OCI-LY3 (cell line): ENCODE results near the gene TBC1D2B.

Source experiments
- H2AFZ ChIP-seq: fragments of 200-600, 300-600 bp; shearing (Covaris generic); 2 replicates; pipeline ENCODE4 v1.6.0; 2014; ENCODE audit warnings: antibody characterized with exemption, low read depth, low read length
- H3K27ac ChIP-seq: fragments of 200-600, 300-600 bp; sonication (generic); 2 replicates; pipeline ENCODE4 v1.5.1; 2014; ENCODE audit warnings: mild to moderate bottlenecking, low read length, moderate library complexity, mixed read lengths
- H3K27me3 ChIP-seq: fragments of 200-600, 300-600 bp; sonication (generic); 2 replicates; pipeline ENCODE4 v1.6.1; 2014; ENCODE audit warnings: low read depth, low read length, mixed read lengths
- H3K36me3 ChIP-seq: fragments of 200-600, 300-600 bp; sonication (generic); replicated peaks from 2 replicates; pipeline ENCODE3; 2014; ENCODE audit warnings: low read depth, low read length, mixed read lengths
- H3K4me1 ChIP-seq: fragments of 300-600, 200-600 bp; sonication (generic); 2 replicates; pipeline ENCODE4 v1.6.1; 2014; ENCODE audit warnings: low read length, mixed read lengths
- H3K4me2 ChIP-seq: fragments of 200-600, 300-600 bp; sonication (generic); 2 replicates; pipeline ENCODE4 v1.6.1; 2014; ENCODE audit warnings: low read length, mixed read lengths
- H3K4me3 ChIP-seq: fragments of 300-600, 200-600 bp; sonication (generic); 2 replicates; pipeline ENCODE4 v1.5.1; 2014; ENCODE audit warnings: antibody characterized with exemption, mild to moderate bottlenecking, low read length, moderate library complexity
- H3K79me2 ChIP-seq: fragments of 300-600, 200-600 bp; shearing (Covaris generic); 2 replicates; pipeline ENCODE4 v1.6.1; 2014; ENCODE audit warnings: mild to moderate bottlenecking, low read length, mixed read lengths
- H3K9ac ChIP-seq: fragments of 300-600, 200-600 bp; shearing (Covaris generic); 2 replicates; pipeline ENCODE4 v1.6.0; 2014; ENCODE audit warnings: mild to moderate bottlenecking, low read length, moderate library complexity
- H3K9me3 ChIP-seq: fragments of 200-600, 300-600 bp; shearing (Covaris generic); 2 replicates; pipeline ENCODE4 v1.6.1; 2014; ENCODE audit warnings: low read length, mixed read lengths; ENCODE audit not compliant: insufficient read depth
- H4K20me1 ChIP-seq: fragments of 200-600, 300-600 bp; sonication (generic); 2 replicates; pipeline ENCODE4 v1.6.1; 2016; ENCODE audit warnings: low read length, mixed read lengths; ENCODE audit not compliant: insufficient read depth
- EZH2phosphoT487 ChIP-seq: fragments of 200-600 bp; shearing (Covaris generic); IDR thresholded peaks from 2 replicates; pipeline ENCODE4 v1.6.1; 2018; ENCODE audit warnings: antibody characterized with exemption, mixed run types, low read depth
- TF ChIP-seq, protein P1 (sequence below): fragments of 200-600, 300-600 bp; sonication (generic); IDR thresholded peaks from 2 replicates; pipeline ENCODE4 v1.5.1; 2014; ENCODE audit warnings: antibody characterized with exemption, low read length, low read depth

The TBC1D2B gene

DNA sequence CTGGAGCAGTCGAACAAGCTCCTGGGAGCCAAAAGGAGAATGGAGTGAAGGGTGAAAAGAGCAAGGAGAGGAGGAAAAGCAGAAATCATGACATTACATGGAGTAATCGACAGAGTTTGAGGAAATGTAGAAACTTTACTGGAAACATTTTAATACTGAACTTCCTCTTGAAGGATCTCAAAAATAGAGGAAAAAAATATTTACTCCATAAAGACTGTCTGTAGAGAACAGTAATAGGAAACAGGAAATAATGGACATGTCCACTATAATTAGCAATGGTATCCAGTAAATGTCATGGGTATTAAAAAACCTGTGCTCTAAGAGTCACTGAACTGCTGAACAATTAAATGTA lies 53.0 kb downstream of the TBC1D2B start:
- no peaks in the 10 kb centered on the region for H3K9me3 ChIP-seq
- no peak overlapping the region for H3K9ac ChIP-seq
- H3K36me3 ChIP-seq: no peaks in the 10 kb centered on the region
- H3K79me2 ChIP-seq: no peaks in the 10 kb centered on the region
- no peak overlapping the region for H2AFZ ChIP-seq
- peaks cover under 1% of the 10 kb centered on the region; the same call in 1 of the 2 replicates for H3K4me1 ChIP-seq
- H3K4me2 ChIP-seq: no peak overlapping the region
- H3K27me3 ChIP-seq: no peaks in the 10 kb centered on the region
- no peak overlapping the region for H3K27ac ChIP-seq
- H3K4me3 ChIP-seq: no peak overlapping the region
- H4K20me1 ChIP-seq: no peaks in the 10 kb centered on the region; the same call in 1 of the 2 replicates
- TF ChIP-seq EZH2phosphoT487: no peak
- TF ChIP-seq, protein P1, sequence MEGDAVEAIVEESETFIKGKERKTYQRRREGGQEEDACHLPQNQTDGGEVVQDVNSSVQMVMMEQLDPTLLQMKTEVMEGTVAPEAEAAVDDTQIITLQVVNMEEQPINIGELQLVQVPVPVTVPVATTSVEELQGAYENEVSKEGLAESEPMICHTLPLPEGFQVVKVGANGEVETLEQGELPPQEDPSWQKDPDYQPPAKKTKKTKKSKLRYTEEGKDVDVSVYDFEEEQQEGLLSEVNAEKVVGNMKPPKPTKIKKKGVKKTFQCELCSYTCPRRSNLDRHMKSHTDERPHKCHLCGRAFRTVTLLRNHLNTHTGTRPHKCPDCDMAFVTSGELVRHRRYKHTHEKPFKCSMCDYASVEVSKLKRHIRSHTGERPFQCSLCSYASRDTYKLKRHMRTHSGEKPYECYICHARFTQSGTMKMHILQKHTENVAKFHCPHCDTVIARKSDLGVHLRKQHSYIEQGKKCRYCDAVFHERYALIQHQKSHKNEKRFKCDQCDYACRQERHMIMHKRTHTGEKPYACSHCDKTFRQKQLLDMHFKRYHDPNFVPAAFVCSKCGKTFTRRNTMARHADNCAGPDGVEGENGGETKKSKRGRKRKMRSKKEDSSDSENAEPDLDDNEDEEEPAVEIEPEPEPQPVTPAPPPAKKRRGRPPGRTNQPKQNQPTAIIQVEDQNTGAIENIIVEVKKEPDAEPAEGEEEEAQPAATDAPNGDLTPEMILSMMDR: no peak

DNA sequence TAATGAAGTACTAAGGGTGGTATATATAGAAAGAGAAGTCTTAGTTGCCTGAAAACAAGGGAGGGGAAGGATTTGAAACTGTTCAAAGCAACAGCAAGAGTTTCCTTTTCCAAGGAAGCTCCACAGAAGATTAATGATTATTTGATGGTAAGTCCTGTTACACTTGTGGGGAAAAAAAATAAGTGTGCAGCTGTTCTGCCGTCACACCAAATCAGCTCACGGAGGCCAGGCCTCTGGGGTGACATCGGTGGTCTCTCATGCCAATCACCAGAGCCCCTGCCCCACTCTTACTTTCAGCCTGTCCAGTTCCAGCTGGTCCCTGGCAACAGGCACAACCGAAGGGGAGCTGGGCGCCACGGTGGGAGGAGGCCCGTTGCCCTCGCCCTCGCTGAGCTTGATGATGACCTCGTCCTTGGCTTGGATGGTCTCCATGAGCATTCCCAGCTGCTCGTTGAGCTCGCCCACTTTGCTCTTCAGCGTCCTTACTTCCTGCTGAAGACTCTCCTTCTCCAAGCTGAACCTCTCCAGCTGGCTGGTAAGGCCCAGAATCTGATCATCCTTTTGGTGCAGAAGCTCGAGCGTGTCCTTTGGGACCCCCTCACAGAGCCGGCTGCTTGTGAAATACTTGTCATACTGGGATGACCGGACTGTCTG lies 53.5 kb downstream of the TBC1D2B start:
- H3K4me2 ChIP-seq: no peak overlapping the region
- H3K27ac ChIP-seq: no peak overlapping the region
- no peak overlapping the region for H2AFZ ChIP-seq
- no peaks in the 10 kb centered on the region for H3K36me3 ChIP-seq
- H3K9me3 ChIP-seq: no peaks in the 10 kb centered on the region
- H3K4me1 ChIP-seq: peaks cover 6% of the 10 kb centered on the region
- no peaks in the 10 kb centered on the region for H3K79me2 ChIP-seq
- H3K27me3 ChIP-seq: no peaks in the 10 kb centered on the region
- H4K20me1 ChIP-seq: no peaks in the 10 kb centered on the region; the same call in 1 of the 2 replicates
- H3K4me3 ChIP-seq: no peak overlapping the region
- no peak overlapping the region for H3K9ac ChIP-seq
- TF ChIP-seq, protein P1: no peak
- no peak for TF ChIP-seq EZH2phosphoT487

DNA sequence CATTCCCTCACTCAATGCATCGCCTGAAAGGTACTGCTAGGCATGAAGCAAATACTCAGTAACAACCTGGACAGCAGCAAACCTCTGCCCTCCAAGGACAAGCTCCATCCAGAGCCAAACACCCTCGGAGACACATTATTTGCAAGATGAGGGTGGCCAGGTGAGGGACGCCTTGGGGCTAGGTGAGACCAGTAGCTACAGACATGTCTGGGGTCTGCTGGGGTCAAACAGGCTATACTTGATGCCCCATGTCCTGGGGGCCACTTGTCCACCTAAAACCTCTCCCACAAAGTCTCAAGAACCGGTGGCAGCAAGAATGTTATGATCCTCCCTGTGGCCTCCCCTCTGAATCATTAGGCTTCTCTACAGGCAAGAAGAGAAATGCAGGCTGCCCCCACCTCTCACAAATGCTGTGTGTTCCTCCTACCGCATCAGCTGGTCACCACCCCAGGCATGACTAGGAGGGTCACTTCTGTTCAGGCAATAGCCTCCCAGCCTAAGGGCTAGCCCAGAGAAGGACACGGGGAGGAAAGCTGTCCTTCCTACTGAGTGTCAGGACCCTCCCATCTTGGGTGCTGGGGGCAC lies 54.3 kb downstream of the TBC1D2B start:
- H3K27me3 ChIP-seq: no peaks in the 10 kb centered on the region
- H3K9ac ChIP-seq: no peak overlapping the region
- H3K36me3 ChIP-seq: no peaks in the 10 kb centered on the region
- H3K4me1 ChIP-seq: peaks cover 14% of the 10 kb centered on the region
- H3K4me3 ChIP-seq: no peak overlapping the region
- no peak overlapping the region for H2AFZ ChIP-seq
- no peak overlapping the region for H3K4me2 ChIP-seq
- H3K27ac ChIP-seq: no peak overlapping the region
- TF ChIP-seq EZH2phosphoT487: no peak
- TF ChIP-seq, protein P1: no peak
- no peaks in the 10 kb centered on the region for H3K79me2 ChIP-seq
- no peaks in the 10 kb centered on the region; the same call in 1 of the 2 replicates for H4K20me1 ChIP-seq
- no peaks in the 10 kb centered on the region for H3K9me3 ChIP-seq

DNA sequence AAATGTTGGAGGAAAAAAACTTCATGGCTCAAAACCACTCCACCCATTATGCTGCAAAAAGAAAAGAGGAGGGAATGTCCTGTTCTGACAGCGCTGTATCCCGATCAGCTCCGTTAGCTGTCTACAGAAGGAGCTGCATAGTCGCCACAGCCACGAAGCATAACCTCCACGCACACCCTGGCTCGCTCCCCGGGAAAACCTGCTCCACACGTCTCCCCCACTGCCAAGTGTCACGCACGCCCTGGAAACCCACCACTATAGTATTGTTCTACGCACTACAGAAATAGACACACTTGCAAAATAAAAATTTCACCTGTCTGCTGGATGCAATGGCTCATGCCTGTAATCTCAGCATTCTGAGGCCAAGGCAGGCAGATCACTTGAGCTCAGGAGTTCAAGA lies 55.8 kb downstream of the TBC1D2B start:
- Histone ChIP-seq H4K20me1 (no peaks in the 10 kb centered on the region; the same call in 1 of the 2 replicates), H3K36me3 (no peaks in the 10 kb centered on the region), H3K79me2 (no peaks in the 10 kb centered on the region), H3K27me3 (no peaks in the 10 kb centered on the region), H3K27ac (no peak overlapping the region), H3K4me1 (peaks cover 14% of the 10 kb centered on the region), H3K9ac (no peak overlapping the region), H3K9me3 (no peaks in the 10 kb centered on the region), H3K4me2 (no peak overlapping the region), H2AFZ (no peak overlapping the region), H3K4me3 (no peak overlapping the region)
- TF ChIP-seq, protein P1: no peak
- no peak for TF ChIP-seq EZH2phosphoT487
